Endothelial cell (in vitro differentiated cells): Measurements from ENCODE around the gene CDX1. TPM values are rescaled to one million over a fixed set of nuclear protein-coding genes. Genes with fewer than 3 reads are reported as not detected.

Experiments used
- DNase-seq: peaks from one replicate; pipeline ENCODE4 v3.0.0; 2021; ENCODE audit warnings: low spot score
- H3K27ac Mint-ChIP-seq: one replicate; pipeline ENCODE4 v1.8.0; 2021; ENCODE audit warnings: mixed read lengths, inconsistent platforms; ENCODE audit not compliant: unreplicated experiment
- H3K27me3 Mint-ChIP-seq: one replicate; pipeline ENCODE4 v1.8.0; 2021; ENCODE audit warnings: mild to moderate bottlenecking, moderate library complexity, mixed read lengths, inconsistent platforms; ENCODE audit not compliant: unreplicated experiment
- H3K36me3 Mint-ChIP-seq: one replicate; pipeline ENCODE4 v1.8.0; 2021; ENCODE audit warnings: mild to moderate bottlenecking, low read depth, mixed read lengths, inconsistent platforms; ENCODE audit not compliant: unreplicated experiment
- H3K4me1 Mint-ChIP-seq: one replicate; pipeline ENCODE4 v1.8.0; 2021; ENCODE audit warnings: mild to moderate bottlenecking, mixed read lengths, inconsistent platforms; ENCODE audit not compliant: unreplicated experiment
- H3K4me3 Mint-ChIP-seq: one replicate; pipeline ENCODE4 v1.8.0; 2021; ENCODE audit warnings: mild to moderate bottlenecking, mixed read lengths, inconsistent platforms; ENCODE audit not compliant: unreplicated experiment
- H3K9me3 Mint-ChIP-seq: one replicate; pipeline ENCODE4 v1.8.0; 2021; ENCODE audit warnings: mixed read lengths, inconsistent platforms; ENCODE audit not compliant: unreplicated experiment
- CTCF ChIP-seq: fragments of 200-600 bp; sonication (generic); IDR thresholded peaks from one replicate; pipeline ENCODE4 v1.5.0; 2021; ENCODE audit warnings: antibody characterized with exemption; ENCODE audit not compliant: unreplicated experiment
- total RNA-seq: library from RNA; stranded (reverse); fragmentation: NEBNext Ultra II Directional; extraction: Animal tissue kit (Norgen Biotek cat#: 25700); gene quantifications from one replicate; pipeline ENCODE4 v1.2.1, GENCODE V29; 2021; ENCODE audit not compliant: unreplicated experiment

CDX1 gene
- total RNA-seq, 1 donor from 2014 or later, result 0.59 TPM

- no peak overlapping the region for H3K27ac Mint-ChIP-seq
- H3K27me3 Mint-ChIP-seq, result peaks cover 12% of the 10 kb centered on the region
- DNase-seq, result no peak
- no peak overlapping the region for H3K4me3 Mint-ChIP-seq
- no peaks in the 10 kb centered on the region for H3K36me3 Mint-ChIP-seq
- no peak for TF ChIP-seq CTCF
- H3K9me3 Mint-ChIP-seq, result no peaks in the 10 kb centered on the region
- peaks cover 18% of the 10 kb centered on the region for H3K4me1 Mint-ChIP-seq
Observed at GRCh38 chr5:150126199-150126920, 40.2 kb upstream of the CDX1 start.

- no peak for DNase-seq
- H3K27me3 Mint-ChIP-seq, result peaks cover 11% of the 10 kb centered on the region
- no peak overlapping the region for H3K4me3 Mint-ChIP-seq
- peaks cover 18% of the 10 kb centered on the region for H3K4me1 Mint-ChIP-seq
- H3K36me3 Mint-ChIP-seq, result no peaks in the 10 kb centered on the region
- no peak overlapping the region for H3K27ac Mint-ChIP-seq
- no peaks in the 10 kb centered on the region for H3K9me3 Mint-ChIP-seq
- no peak for TF ChIP-seq CTCF
Observed at GRCh38 chr5:150126921-150127265, 39.7 kb upstream of the CDX1 start.

GRCh38 chr5:150129454-150129812 lies 37.1 kb upstream of the CDX1 start:
- H3K27ac Mint-ChIP-seq, result no peak overlapping the region
- H3K4me1 Mint-ChIP-seq, result peaks cover 27% of the 10 kb centered on the region
- no peak for TF ChIP-seq CTCF
- no peaks in the 10 kb centered on the region for H3K9me3 Mint-ChIP-seq
- peaks cover 15% of the 10 kb centered on the region for H3K27me3 Mint-ChIP-seq
- no peak for DNase-seq
- H3K4me3 Mint-ChIP-seq, result no peak overlapping the region
- peaks cover 6% of the 10 kb centered on the region for H3K36me3 Mint-ChIP-seq

GRCh38 chr5:150129813-150130492 lies 36.6 kb upstream of the CDX1 start:
- Mint-ChIP-seq H3K4me1 (peaks cover 31% of the 10 kb centered on the region), H3K9me3 (no peaks in the 10 kb centered on the region), H3K27ac (no peak overlapping the region), H3K4me3 (no peak overlapping the region), H3K36me3 (peaks cover 6% of the 10 kb centered on the region), H3K27me3 (peaks cover 15% of the 10 kb centered on the region)
- TF ChIP-seq CTCF, result peak; percentile 85
- peak; percentile 84 for DNase-seq

GRCh38 chr5:150130493-150130922 lies 36.1 kb upstream of the CDX1 start:
- no peak for DNase-seq
- H3K36me3 Mint-ChIP-seq, result peaks cover 6% of the 10 kb centered on the region
- H3K27ac Mint-ChIP-seq, result no peak overlapping the region
- no peaks in the 10 kb centered on the region for H3K9me3 Mint-ChIP-seq
- H3K4me1 Mint-ChIP-seq, result peaks cover 34% of the 10 kb centered on the region
- H3K27me3 Mint-ChIP-seq, result peaks cover 16% of the 10 kb centered on the region
- H3K4me3 Mint-ChIP-seq, result no peak overlapping the region
- no peak for TF ChIP-seq CTCF
